ENCODE results near the gene IFT88. TPM values are rescaled to one million over a fixed set of nuclear protein-coding genes. Genes with fewer than 3 reads are reported as not detected.

The IFT88 gene, protein sequence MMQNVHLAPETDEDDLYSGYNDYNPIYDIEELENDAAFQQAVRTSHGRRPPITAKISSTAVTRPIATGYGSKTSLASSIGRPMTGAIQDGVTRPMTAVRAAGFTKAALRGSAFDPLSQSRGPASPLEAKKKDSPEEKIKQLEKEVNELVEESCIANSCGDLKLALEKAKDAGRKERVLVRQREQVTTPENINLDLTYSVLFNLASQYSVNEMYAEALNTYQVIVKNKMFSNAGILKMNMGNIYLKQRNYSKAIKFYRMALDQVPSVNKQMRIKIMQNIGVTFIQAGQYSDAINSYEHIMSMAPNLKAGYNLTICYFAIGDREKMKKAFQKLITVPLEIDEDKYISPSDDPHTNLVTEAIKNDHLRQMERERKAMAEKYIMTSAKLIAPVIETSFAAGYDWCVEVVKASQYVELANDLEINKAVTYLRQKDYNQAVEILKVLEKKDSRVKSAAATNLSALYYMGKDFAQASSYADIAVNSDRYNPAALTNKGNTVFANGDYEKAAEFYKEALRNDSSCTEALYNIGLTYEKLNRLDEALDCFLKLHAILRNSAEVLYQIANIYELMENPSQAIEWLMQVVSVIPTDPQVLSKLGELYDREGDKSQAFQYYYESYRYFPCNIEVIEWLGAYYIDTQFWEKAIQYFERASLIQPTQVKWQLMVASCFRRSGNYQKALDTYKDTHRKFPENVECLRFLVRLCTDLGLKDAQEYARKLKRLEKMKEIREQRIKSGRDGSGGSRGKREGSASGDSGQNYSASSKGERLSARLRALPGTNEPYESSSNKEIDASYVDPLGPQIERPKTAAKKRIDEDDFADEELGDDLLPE
- 10.4 TPM for total RNA-seq (2013)
- 1 to 10 TPM; 2.9 to 4.5 (median 4.1) TPM for polyA plus RNA-seq
- polyA minus RNA-seq = 1.7 and 2.9 TPM in 2 replicates
- total RNA-seq = 6.1 to 20.0 (median 12.2) reads per million in 11 experiments

- under 1% methylated on average over 61 of the region's 74 CpGs for WGBS (ENCODE audit: insufficient coverage)
- no peaks in the 10 kb centered on the region for H3K36me3 ChIP-seq (replicated peaks in 1 of 2; ENCODE audit: control insufficient read depth in 1 of 2, insufficient read depth in 2 of 2, low read length in 2 of 2)
- H3K9ac ChIP-seq (ENCODE audit: insufficient read depth, low read length, poor library complexity, severe bottlenecking) = peak within 1 kb of the TSS; percentile 75
- H3K4me3 Mint-ChIP-seq = peak within 1 kb of the TSS; percentile 89 to 93
- peak within 1 kb of the TSS; percentile 83 for H3K4me2 ChIP-seq (replicated peaks; ENCODE audit: extremely low read depth, low read length, poor library complexity, severe bottlenecking)
- peaks cover 0 to 3% of the 10 kb centered on the region in 2 donors for H3K36me3 Mint-ChIP-seq
- intact Hi-C loops (cut with micrococcal nuclease) = loop anchor here in 1 of 2 donors (5.0 kb wide), 1 partner anchor 40 kb away; the partner anchor contains the start of gene CRYL1
- H3K9me3 ChIP-seq (replicated peaks in 1 of 2; ENCODE audit: control insufficient read depth in 1 of 2, insufficient read depth in 1 of 2, low read length in 2 of 2) = peaks cover 8 to 11% of the 10 kb centered on the region in 2 donors
- H3K27ac ChIP-seq (ENCODE audit: low read depth in 1 of 2, low read length in 2 of 2) = peak within 1 kb of the TSS; percentile 90 to 92
- no peaks in the 10 kb centered on the region for H3K27me3 ChIP-seq (ENCODE audit: control insufficient read depth in 2 of 2, insufficient read depth in 2 of 2, low read length in 2 of 2)
- peaks cover 5 to 19% (median 17%) of the 10 kb centered on the region in 7 donors for H3K9me3 Mint-ChIP-seq
- DNase-seq = peak; percentile 76 to 78 (median 77)
- peaks cover 0 to 2% (median 2%) of the 10 kb centered on the region in 3 donors for H3K27me3 Mint-ChIP-seq (ENCODE audit: low read depth in 3 of 3)
- H3K4me1 Mint-ChIP-seq = peaks cover 20% of the 10 kb centered on the region
- H3K27ac Mint-ChIP-seq = peak within 1 kb of the TSS; percentile 89 to 97 (median 95)
- peak within 1 kb of the TSS; percentile 61 to 86 (median 79) for H3K4me3 ChIP-seq (replicated peaks in 1 of 3; ENCODE audit: low read depth in 2 of 3, low read length in 3 of 3)
- no peaks in the 10 kb centered on the region for H3K79me2 ChIP-seq (ENCODE audit: insufficient read depth, low read length)
- H2AFZ ChIP-seq (ENCODE audit: insufficient read depth, low read depth, low read length, poor library complexity, severe bottlenecking) = peak within 1 kb of the TSS; percentile 92
- H4K20me1 ChIP-seq (ENCODE audit: insufficient read depth, low read length) = no peaks in the 10 kb centered on the region
- H3K4me1 ChIP-seq (ENCODE audit: control insufficient read depth in 1 of 2, insufficient read depth in 2 of 2, low read length in 2 of 2) = peaks cover 18 to 20% of the 10 kb centered on the region in 2 donors
- TF ChIP-seq, protein P1, sequence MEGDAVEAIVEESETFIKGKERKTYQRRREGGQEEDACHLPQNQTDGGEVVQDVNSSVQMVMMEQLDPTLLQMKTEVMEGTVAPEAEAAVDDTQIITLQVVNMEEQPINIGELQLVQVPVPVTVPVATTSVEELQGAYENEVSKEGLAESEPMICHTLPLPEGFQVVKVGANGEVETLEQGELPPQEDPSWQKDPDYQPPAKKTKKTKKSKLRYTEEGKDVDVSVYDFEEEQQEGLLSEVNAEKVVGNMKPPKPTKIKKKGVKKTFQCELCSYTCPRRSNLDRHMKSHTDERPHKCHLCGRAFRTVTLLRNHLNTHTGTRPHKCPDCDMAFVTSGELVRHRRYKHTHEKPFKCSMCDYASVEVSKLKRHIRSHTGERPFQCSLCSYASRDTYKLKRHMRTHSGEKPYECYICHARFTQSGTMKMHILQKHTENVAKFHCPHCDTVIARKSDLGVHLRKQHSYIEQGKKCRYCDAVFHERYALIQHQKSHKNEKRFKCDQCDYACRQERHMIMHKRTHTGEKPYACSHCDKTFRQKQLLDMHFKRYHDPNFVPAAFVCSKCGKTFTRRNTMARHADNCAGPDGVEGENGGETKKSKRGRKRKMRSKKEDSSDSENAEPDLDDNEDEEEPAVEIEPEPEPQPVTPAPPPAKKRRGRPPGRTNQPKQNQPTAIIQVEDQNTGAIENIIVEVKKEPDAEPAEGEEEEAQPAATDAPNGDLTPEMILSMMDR (IDR thresholded peaks at IDR 0.05) = no peak
Measured at GRCh38 chr13:20566898-20567874, at the start of gene IFT88. Gene IFT88 (plus strand): TSS chr13:20567157. CDS start chr13:20574386, 7,229 bp downstream.
